GM19043 (cell line): ENCODE results near the gene P4HA1.
"Not testable (repeated sequence)": the region's sequence is repeated elsewhere in the genome, so short reads cannot be mapped to it uniquely, and the experiment has no call there.

ENCODE experiments used
- ATAC-seq: cut with Tn5 transposase; IDR thresholded peaks from one replicate; pipeline ENCODE4 v1.9.1; 2021; ENCODE audit warnings: low read depth; ENCODE audit not compliant: unreplicated experiment

P4HA1 gene

DNA sequence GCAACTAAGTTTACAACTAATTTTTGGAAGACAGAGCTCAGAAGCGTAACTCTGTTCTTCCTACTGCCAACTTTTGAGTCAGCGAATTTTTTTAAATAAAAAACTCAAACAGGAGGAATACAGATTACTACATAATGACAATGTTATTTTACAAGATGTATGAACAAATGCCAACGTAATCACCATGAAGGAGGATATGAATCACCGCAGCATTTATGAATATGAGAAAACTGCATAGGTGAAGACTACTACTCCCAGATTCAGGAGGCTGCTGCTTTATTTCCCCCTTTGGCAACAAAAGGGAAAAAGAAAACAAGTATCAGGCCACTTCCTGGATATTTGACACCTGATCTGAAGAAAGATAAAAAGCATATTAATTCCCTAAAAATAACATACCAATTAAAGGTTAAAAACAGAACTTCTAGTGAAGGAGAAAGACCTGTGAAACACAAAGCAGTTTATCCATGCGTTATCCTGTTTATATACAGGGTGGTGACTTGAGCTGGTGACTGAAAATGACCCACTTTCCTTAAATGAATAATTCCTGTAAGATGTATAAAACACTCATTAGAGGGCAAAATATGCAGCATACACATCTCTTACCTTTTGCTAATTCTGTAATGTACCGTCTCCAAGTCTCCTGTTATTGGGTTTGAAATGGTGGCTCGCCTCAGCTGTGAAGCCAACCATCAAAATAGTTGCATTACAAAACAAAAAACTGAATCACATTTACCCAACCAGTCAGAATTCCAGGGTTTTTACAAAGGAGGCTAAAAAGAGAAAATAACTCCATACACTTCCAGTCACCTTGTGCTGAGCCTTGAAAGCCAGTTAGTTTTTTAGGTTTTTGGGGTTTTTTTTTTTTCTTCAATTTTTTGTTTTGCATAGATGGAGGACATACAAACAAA, 52.0 kb downstream of the P4HA1 start:
- ATAC-seq, result no peak

- ATAC-seq, result no peak
Observed at GRCh38 chr10:73043766-73044377, 52.8 kb downstream of the P4HA1 start.

DNA sequence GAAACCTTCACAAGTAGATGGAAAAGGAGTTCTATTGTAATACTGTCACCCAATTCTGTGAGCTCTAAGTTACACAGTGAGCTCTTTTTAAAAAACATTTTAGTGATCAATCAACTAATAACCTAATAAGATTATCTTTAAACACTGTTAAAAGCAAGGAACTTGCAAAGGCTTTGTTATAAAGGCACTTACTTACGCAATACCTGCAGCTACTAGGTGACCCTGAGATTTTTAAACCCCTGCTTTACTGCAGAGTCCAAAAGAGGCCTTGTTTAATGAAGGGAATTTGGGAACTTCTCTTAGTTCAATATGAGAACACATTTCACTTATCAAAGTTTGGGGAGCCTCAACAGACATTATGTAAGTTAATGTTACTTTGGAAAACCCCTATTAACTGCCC, 53.3 kb downstream of the P4HA1 start:
- no peak for ATAC-seq

DNA sequence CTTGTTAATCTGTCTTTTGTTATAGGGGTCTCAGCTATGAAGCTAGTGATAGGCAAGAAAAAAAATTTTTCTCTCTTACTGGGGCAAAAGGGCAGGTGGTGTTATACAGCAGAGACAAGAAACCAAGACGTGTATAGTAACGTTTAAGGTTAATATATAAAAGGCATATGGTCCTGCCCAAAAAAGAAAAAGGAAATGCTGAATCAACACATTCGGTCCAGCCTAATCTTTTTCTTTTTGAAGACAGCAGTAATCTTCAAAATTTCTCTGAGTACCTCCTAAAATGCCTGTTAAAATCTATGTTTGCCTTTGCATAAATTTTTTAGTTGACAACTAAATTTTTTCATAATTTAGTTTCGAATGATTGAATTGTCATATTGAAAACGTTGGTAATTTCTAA, 54.5 kb downstream of the P4HA1 start:
- no peak for ATAC-seq

GRCh38 chr10:73039635-73040034, 57.0 kb downstream of the P4HA1 start:
- ATAC-seq, result no peak

DNA sequence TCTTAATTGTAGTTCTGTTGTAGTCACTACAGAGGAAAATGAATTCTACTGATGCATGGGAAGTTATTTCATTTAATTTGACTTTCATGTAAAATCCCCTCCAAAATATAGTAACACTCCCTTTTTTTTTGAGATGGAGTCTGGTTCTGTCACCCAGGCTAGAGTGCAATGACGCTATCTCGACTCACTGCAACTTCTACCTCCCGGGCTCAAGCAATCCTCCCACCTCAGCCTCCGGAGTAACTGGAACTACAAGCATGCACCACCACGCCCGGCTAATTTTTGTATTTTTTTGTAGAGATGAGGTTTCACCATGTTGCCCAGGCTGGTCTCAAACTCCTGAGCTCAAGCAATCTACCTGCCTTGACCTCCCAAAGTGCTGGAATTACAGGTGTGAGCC, 60.4 kb downstream of the P4HA1 start:
- not testable (repeated sequence) for ATAC-seq

GRCh38 chr10:73032536-73032935, 64.1 kb downstream of the P4HA1 start:
- ATAC-seq, result no peak

GRCh38 chr10:73026623-73027022, 70.0 kb downstream of the P4HA1 start:
- ATAC-seq, result not testable (repeated sequence)

- ATAC-seq, result not testable (repeated sequence)
Observed at GRCh38 chr10:73023455-73024070, 73.1 kb downstream of the P4HA1 start.

GRCh38 chr10:73022961-73023360, 73.7 kb downstream of the P4HA1 start:
- not testable (repeated sequence) for ATAC-seq

- ATAC-seq, result not testable (repeated sequence)
Observed at GRCh38 chr10:73021538-73022164, 75.0 kb downstream of the P4HA1 start.

GRCh38 chr10:73021050-73021449, 75.6 kb downstream of the P4HA1 start:
- no peak for ATAC-seq

- no peak for ATAC-seq
Observed at GRCh38 chr10:73019100-73019499, 77.6 kb downstream of the P4HA1 start.

DNA sequence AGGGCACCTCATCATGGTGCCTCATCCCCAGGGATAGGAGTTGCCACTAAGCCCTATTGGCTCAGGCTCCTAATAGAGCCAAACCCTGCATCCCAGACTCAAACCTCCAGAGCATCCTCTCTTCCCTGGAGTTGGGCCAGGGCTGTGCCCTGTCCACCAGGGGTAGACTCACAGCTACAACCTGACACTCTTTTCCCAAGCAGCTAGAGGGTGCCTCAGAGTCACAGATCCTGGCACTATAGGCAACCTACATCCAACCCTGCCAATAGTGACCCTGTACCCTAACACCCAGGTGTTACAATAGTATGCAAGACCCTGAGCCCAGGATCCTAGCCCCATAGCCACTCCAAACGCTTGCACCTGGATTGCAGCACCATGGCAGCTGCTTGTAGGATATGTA, 78.0 kb downstream of the P4HA1 start:
- no peak for ATAC-seq

DNA sequence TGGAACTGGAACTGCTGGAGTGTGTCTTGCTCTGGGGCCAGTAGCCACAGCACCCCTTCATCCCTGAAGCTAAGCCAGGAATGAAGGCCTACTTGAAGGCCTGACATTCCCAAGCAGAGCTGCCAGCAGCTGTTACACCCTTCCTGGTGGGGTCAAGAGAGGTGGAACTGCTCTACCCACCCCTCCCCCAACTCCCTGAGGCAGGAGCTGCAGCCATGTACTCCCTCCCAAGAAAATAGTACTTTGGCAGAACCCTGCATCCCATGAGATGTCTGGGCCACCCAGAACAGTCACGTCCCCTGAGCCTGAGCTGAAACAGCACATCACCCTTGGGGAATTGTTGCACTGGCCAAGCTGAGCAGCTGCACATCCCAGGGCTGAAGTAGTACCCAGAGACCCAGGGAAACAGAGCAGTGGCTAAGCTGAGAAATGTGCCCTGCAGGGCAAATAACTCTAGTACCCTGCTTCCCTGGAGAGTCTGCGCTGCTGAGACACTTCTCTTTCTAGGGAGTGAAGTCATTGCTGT, 78.6 kb downstream of the P4HA1 start:
- ATAC-seq, result no peak

DNA sequence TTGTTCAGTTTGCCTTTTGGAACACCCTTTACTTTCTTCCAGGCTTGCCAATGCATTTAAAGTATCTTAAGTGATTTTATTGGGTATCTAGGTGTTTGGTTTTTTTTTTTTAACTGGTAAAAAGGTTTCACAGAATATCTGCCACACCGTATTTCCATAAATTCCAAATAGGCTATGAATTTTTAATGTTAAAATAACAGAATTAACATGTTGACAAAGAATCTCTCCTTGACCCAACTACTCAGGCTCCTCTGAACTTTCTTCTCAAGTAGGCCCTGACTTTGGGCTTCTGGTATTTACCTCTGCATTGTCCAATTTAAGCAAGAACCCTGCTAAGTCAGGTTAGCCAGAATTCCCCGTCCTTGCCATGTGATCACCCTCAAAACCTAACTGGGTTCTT, 80.9 kb downstream of the P4HA1 start:
- ATAC-seq, result no peak

- ATAC-seq, result no peak
Observed at GRCh38 chr10:73003822-73004221, 92.8 kb downstream of the P4HA1 start.

DNA sequence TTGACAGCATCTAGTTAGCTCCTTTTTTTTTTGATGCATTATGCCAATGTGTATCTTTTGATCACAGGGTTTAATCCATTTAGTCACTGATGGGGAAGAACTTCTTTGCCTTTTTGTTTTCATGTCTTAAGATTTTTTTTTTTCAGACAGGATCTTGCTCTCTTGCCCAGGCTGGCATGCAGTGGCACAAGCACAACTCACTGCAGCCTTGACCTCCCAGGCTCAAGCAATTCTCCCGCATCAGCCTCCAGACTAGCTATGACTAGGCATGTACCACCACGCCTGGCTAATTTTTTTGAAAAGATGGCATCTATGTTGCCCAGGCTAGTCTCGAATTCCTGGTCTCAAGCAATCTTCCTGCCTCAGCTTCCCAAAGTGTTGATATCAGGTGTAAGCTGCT, 95.7 kb downstream of the P4HA1 start:
- ATAC-seq, result no peak

DNA sequence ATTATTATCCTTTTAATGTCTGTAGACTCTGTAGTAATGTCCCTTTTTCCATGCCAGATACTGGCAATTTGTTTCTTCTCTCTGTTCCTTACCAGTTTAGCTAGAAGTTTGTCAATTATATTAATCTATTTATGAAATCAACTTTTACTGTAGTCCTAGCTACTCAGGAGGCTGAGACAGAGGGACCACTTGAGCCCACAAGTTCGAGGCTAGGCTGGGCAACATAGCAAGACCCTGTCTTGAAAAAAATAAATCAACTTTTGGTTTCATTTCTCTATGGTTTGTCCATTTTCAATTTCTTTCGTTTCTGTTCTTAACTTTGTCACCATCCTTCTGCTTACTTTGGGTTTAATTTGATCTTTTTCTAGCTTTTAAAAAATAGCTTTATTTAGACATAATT, 99.6 kb downstream of the P4HA1 start:
- no peak for ATAC-seq

DNA sequence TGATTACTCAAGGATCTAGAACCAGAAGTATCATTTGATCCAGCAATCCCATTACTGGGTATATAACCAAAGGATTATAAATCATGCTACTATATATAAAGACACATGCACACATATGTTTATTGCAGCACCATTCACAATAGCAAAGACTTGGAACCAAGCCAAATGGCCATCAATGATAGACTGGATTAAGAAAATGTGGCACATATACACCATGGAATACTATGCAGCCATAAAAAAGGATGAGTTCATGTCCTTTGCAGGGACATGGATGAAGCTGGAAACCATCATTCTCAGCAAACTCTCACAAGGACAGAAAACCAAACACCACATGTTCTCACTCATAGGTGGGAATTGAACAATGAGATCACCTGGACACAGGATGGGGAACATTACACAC, 101.2 kb downstream of the P4HA1 start:
- ATAC-seq, result not testable (repeated sequence)

DNA sequence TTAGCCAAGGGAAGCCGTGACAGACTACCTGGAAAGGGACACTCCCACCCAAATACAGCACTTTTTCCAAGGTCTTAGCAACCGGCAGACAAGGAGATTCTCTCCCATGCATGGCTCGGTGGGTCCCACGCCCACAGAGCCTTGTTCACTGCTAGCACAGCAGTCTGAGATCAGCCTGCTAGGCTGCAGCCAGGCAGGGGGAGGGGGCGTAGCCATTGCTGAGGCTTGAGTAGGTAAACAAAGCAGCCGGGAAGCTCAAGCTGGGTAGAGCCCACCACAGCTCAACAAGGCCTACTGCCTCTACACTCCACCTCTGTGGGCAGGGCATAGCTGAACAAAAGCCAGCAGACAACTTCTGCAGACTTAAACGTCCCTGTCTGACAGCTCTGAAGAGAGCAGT, 106.9 kb downstream of the P4HA1 start:
- not testable (repeated sequence) for ATAC-seq
